Suprapubic skin (tissue), 4 donors: ENCODE results near the gene PRDX1.

Experiments used
- EP300 ChIP-seq: sonication (generic); formaldehyde crosslinking; IDR thresholded peaks from one replicate; pipeline ENCODE4 v1.6.1; 2017; ENCODE audit warnings: antibody characterized with exemption
- POLR2A ChIP-seq, 2 donors: fragments of 450-650 bp; IDR thresholded peaks; one replicate each; pipeline ENCODE4 v1.6.1; 2017; ENCODE audit warnings: antibody characterized with exemption in 2 of 2, mild to moderate bottlenecking in 2 of 2, moderate library complexity in 2 of 2
- POLR2AphosphoS5 ChIP-seq, 3 donors: sonication (generic); formaldehyde crosslinking; IDR thresholded peaks; one replicate each; pipeline ENCODE4 v1.6.1; 2017; ENCODE audit warnings: antibody characterized with exemption in 3 of 3
- TF ChIP-seq, protein P1 (sequence below), 2 donors: fragments of 200-600 bp in 1 of 2; fragments of 450-650 bp in 1 of 2; sonication (generic) in 1 of 2; IDR thresholded peaks; one replicate each; pipeline ENCODE4 v1.5.1; 2016 to 2019; ENCODE audit warnings: antibody characterized with exemption in 2 of 2, mild to moderate bottlenecking in 1 of 2, moderate library complexity in 1 of 2

DNA sequence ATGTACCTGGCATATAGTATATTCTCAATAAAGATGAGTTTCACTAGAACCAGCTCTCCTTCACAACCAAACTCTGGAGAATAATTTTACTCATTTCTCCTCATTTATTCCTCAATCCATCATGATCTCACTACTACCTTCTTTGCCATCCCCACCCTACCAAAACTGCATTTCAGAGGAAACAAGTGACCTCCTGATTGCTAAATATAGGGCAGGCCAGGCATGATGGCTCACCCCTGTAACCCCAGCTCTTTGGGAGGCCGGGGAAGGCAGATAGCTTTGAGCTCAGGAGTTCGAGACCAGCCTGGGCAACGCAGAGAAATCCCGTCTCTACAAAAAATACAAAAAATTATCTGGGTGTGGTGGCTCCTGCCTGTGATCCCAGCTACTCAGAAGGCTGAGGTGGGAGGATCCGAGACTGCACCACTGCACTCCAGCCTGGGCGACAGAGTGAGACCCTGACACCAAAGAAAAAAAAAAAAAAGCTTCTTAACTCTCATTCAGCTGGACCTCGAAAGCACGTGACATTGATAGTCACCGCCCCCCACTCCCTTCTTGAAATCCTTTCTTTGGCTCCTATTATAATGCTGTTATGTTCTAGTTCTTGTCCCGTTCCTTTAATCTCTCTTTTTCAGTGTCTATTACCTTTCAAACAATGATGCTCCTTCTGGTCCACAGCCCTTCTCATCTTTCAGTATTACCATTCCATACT, 32.9 kb downstream of the PRDX1 start:
- TF ChIP-seq, protein P1, sequence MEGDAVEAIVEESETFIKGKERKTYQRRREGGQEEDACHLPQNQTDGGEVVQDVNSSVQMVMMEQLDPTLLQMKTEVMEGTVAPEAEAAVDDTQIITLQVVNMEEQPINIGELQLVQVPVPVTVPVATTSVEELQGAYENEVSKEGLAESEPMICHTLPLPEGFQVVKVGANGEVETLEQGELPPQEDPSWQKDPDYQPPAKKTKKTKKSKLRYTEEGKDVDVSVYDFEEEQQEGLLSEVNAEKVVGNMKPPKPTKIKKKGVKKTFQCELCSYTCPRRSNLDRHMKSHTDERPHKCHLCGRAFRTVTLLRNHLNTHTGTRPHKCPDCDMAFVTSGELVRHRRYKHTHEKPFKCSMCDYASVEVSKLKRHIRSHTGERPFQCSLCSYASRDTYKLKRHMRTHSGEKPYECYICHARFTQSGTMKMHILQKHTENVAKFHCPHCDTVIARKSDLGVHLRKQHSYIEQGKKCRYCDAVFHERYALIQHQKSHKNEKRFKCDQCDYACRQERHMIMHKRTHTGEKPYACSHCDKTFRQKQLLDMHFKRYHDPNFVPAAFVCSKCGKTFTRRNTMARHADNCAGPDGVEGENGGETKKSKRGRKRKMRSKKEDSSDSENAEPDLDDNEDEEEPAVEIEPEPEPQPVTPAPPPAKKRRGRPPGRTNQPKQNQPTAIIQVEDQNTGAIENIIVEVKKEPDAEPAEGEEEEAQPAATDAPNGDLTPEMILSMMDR (IDR thresholded peaks at IDR 0.05) = no peak
- TF ChIP-seq POLR2A (IDR thresholded peaks at IDR 0.05) (no peak), POLR2AphosphoS5 (IDR thresholded peaks at IDR 0.05) (no peak), EP300 (no peak)
